Caco-2 (cell line): ENCODE results near the gene CAPRIN1. TPM values are rescaled to one million over a fixed set of nuclear protein-coding genes. Genes with fewer than 3 reads are reported as not detected.

Experiments used
- BruUV-seq: library from RNA; stranded (reverse); fragments of 400-500 nt; replicated peaks from 2 replicates; lab custom pipeline; 2021; lab: Mats Ljungman, UMichigan
- CTCF ChIA-PET: fragments of 300-600 bp; sonication (Branson Sonifier 250); formaldehyde crosslinking; loops from one replicate; lab custom pipeline; 2022; ENCODE audit warnings: antibody characterized with exemption; lab: Charles Lee
- POLR2A ChIA-PET: fragments of 300-600 bp; sonication (Branson Sonifier 250); formaldehyde crosslinking; loops from one replicate; lab custom pipeline; 2022; ENCODE audit warnings: antibody characterized with exemption; lab: Charles Lee
- DNase-seq, 2 experiments: peaks; one replicate each; pipeline versions ENCODE4 v3.0.0 to v3.0.0-alpha.2; 2020 to 2022
- H3K27me3 ChIP-seq: replicated peaks from 2 replicates; pipeline ENCODE4 v1.6.0; 2011; ENCODE audit warnings: low read length; ENCODE audit not compliant: control insufficient read depth, insufficient read depth
- H3K36me3 ChIP-seq: 2 replicates; pipeline ENCODE4 v1.5.1; 2011; ENCODE audit warnings: low read length; ENCODE audit not compliant: control insufficient read depth, insufficient read depth
- H3K4me1 ChIP-seq: fragments of 250-450 bp; sonication (Bioruptor Pico); 2 replicates; pipeline ENCODE4 v1.5.1; 2020; ENCODE audit warnings: mild to moderate bottlenecking
- H3K4me3 ChIP-seq: 2 replicates; pipeline ENCODE4 v1.5.1; 2011; ENCODE audit warnings: low read depth, mild to moderate bottlenecking, control low read depth, low read length
- H3K9me3 ChIP-seq: fragments of 250-450 bp; sonication (Bioruptor Pico); 2 replicates; pipeline ENCODE4 v1.5.1; 2020; ENCODE audit warnings: mild to moderate bottlenecking, moderate library complexity
- H3K27ac Mint-ChIP-seq: one replicate; pipeline ENCODE4 v1.8.0; 2022; ENCODE audit warnings: mixed read lengths; ENCODE audit not compliant: unreplicated experiment
- H3K27me3 Mint-ChIP-seq: one replicate; pipeline ENCODE4 v1.8.0; 2022; ENCODE audit warnings: mixed read lengths; ENCODE audit not compliant: insufficient read depth, unreplicated experiment
- H3K36me3 Mint-ChIP-seq: one replicate; pipeline ENCODE4 v1.8.0; 2022; ENCODE audit warnings: mild to moderate bottlenecking, mixed read lengths; ENCODE audit not compliant: insufficient read depth, unreplicated experiment
- H3K4me1 Mint-ChIP-seq: one replicate; pipeline ENCODE4 v1.8.0; 2022; ENCODE audit warnings: low read depth, mixed read lengths; ENCODE audit not compliant: unreplicated experiment
- H3K4me3 Mint-ChIP-seq: one replicate; pipeline ENCODE4 v1.8.0; 2022; ENCODE audit warnings: mild to moderate bottlenecking, moderate library complexity, mixed read lengths; ENCODE audit not compliant: unreplicated experiment
- H3K9me3 Mint-ChIP-seq: one replicate; pipeline ENCODE4 v1.8.0; 2022; ENCODE audit warnings: mixed read lengths; ENCODE audit not compliant: unreplicated experiment
- CTCF ChIP-seq, 2 experiments: fragments of 200-600 bp in 1 of 2; IDR thresholded peaks; 1 replicate in 1 of 2; 2 replicates in 1 of 2; pipeline versions ENCODE4 v1.5.1 to v1.8.0; 2011 to 2022; ENCODE audit warnings: antibody characterized with exemption in 1 of 2, control low read depth in 1 of 2, inconsistent platforms in 1 of 2, low read depth in 1 of 2, low read length in 1 of 2, mild to moderate bottlenecking in 1 of 2, moderate library complexity in 1 of 2; ENCODE audit not compliant: insufficient read depth in 1 of 2, severe bottlenecking in 1 of 2, unreplicated experiment in 1 of 2
- intact Hi-C: fragments of 100-400 bp; cut with micrococcal nuclease; formaldehyde crosslinking; loops from one replicate; pipeline ENCODE4 v1.10.0; 2022; ENCODE audit not compliant: unreplicated experiment
- total RNA-seq: library from RNA; stranded (reverse); gene quantifications from 2 replicates; pipeline ENCODE4 v1.2.3, GENCODE V29; 2022

The CAPRIN1 gene
- total RNA-seq, 1 experiment from 2014 or later: 224 TPM

DNA sequence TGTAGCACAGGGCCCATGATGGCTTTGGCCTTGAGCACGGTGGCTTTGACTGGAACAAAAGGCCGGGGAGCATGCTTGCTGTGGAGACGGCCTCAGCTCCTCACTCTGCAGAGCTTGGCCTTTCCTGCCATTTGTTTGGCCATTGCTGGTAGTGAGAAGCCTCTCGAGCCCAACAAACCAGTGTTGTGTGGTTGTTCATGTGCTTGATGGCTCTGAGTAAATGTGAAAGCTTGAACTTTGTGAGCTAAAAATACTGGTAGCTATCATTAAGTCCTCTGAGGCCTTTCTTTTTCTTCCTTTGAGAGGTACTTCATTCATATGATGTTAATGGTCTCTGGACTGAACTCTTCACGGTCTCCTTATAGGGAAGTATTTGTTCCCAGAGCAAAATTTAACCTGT is 93.5 kb downstream of the CAPRIN1 start:
- no peaks in the 10 kb centered on the region for H3K27me3 Mint-ChIP-seq
- H3K27ac Mint-ChIP-seq: no peak overlapping the region
- H3K36me3 ChIP-seq: peaks cover 4% of the 10 kb centered on the region; the same call in 1 of the 2 replicates
- no peak overlapping the region for H3K4me3 ChIP-seq
- no peaks in the 10 kb centered on the region for H3K4me1 ChIP-seq
- peaks cover 61% of the 10 kb centered on the region for H3K36me3 Mint-ChIP-seq
- TF ChIP-seq CTCF (IDR thresholded peaks at IDR 0.05; ENCODE audit: insufficient read depth in 1 of 2, low read depth in 1 of 2, low read length in 1 of 2, severe bottlenecking in 1 of 2, unreplicated experiment in 1 of 2): no peak
- BruUV-seq: no TSS peak
- no peaks in the 10 kb centered on the region for H3K4me1 Mint-ChIP-seq
- DNase-seq: no peak
- H3K9me3 Mint-ChIP-seq: no peaks in the 10 kb centered on the region
- H3K27me3 ChIP-seq: no peaks in the 10 kb centered on the region
- no peaks in the 10 kb centered on the region for H3K9me3 ChIP-seq
- ChIA-PET CTCF (no interaction called here), POLR2A (no interaction called here)
- intact Hi-C loops: no loop called here
- H3K4me3 Mint-ChIP-seq: no peak overlapping the region

GRCh38 chr11:34145847-34146381 is 94.4 kb downstream of the CAPRIN1 start:
- CTCF ChIA-PET: no interaction called here
- H3K9me3 ChIP-seq: no peaks in the 10 kb centered on the region

GRCh38 chr11:34146411-34146810 is 94.9 kb downstream of the CAPRIN1 start:
- intact Hi-C loops: no loop called here
- H3K4me3 ChIP-seq: no peak overlapping the region
- no peak for DNase-seq
- no peaks in the 10 kb centered on the region for H3K4me1 ChIP-seq
- TSS peak; percentile 87 for BruUV-seq
- H3K36me3 ChIP-seq: peaks cover 4% of the 10 kb centered on the region; the same call in 1 of the 2 replicates
- H3K27me3 ChIP-seq: no peaks in the 10 kb centered on the region
- TF ChIP-seq CTCF (IDR thresholded peaks at IDR 0.05; ENCODE audit: insufficient read depth in 1 of 2, low read depth in 1 of 2, low read length in 1 of 2, severe bottlenecking in 1 of 2, unreplicated experiment in 1 of 2): no peak
- Mint-ChIP-seq H3K27ac (no peak overlapping the region), H3K9me3 (no peaks in the 10 kb centered on the region), H3K4me3 (no peak overlapping the region), H3K27me3 (no peaks in the 10 kb centered on the region), H3K36me3 (peaks cover 54% of the 10 kb centered on the region), H3K4me1 (no peaks in the 10 kb centered on the region)
- H3K9me3 ChIP-seq: no peaks in the 10 kb centered on the region
- CTCF ChIA-PET: no interaction called here
- POLR2A ChIA-PET: no interaction called here

More at GRCh38 chr11:34145847-34146381, 94.4 kb downstream of the CAPRIN1 start:
- Histone ChIP-seq H3K27me3 (no peaks in the 10 kb centered on the region), H3K4me1 (no peaks in the 10 kb centered on the region), H3K36me3 (peaks cover 4% of the 10 kb centered on the region; the same call in 1 of the 2 replicates), H3K4me3 (no peak overlapping the region)
- Mint-ChIP-seq H3K36me3 (peaks cover 57% of the 10 kb centered on the region), H3K4me3 (no peak overlapping the region), H3K9me3 (no peaks in the 10 kb centered on the region), H3K27me3 (no peaks in the 10 kb centered on the region), H3K27ac (no peak overlapping the region), H3K4me1 (no peaks in the 10 kb centered on the region)
- no peak for TF ChIP-seq CTCF (IDR thresholded peaks at IDR 0.05; ENCODE audit: insufficient read depth in 1 of 2, low read depth in 1 of 2, low read length in 1 of 2, severe bottlenecking in 1 of 2, unreplicated experiment in 1 of 2)
- POLR2A ChIA-PET: no interaction called here
- BruUV-seq: no TSS peak
- DNase-seq: no peak
- intact Hi-C loops: no loop called here
